WTC11 (cell line): ENCODE measurements around the gene NRIP3.

Experiments
- ATF6 ChIP-seq: sonication (generic); formaldehyde crosslinking; IDR thresholded peaks from 2 replicates; pipeline ENCODE4 v1.8.1; 2023; ENCODE audit warnings: mild to moderate bottlenecking, missing genetic modification reagents
- CTCF ChIP-seq: fragments of 200-600 bp; IDR thresholded peaks from 2 replicates; pipeline ENCODE4 v1.8.0; 2022; ENCODE audit warnings: antibody characterized with exemption
- GABPB1 ChIP-seq: sonication (generic); formaldehyde crosslinking; IDR thresholded peaks from 2 replicates; pipeline ENCODE4 v1.8.1; 2023; ENCODE audit warnings: mild to moderate bottlenecking, missing genetic modification reagents
- IRF2 ChIP-seq: sonication (generic); formaldehyde crosslinking; IDR thresholded peaks from 2 replicates; pipeline ENCODE4 v1.8.0; 2022; ENCODE audit warnings: low read depth, missing genetic modification reagents, borderline replicate concordance
- NFYB ChIP-seq: sonication (generic); formaldehyde crosslinking; conservative IDR thresholded peaks from 2 replicates; pipeline ENCODE4 v1.8.0; 2022; ENCODE audit warnings: low read depth, missing genetic modification reagents
- USF2 ChIP-seq: sonication (generic); formaldehyde crosslinking; IDR thresholded peaks from 2 replicates; pipeline ENCODE4 v1.8.1; 2023; ENCODE audit warnings: mild to moderate bottlenecking, missing genetic modification reagents, moderate library complexity
- ZBTB21 ChIP-seq: sonication (generic); formaldehyde crosslinking; IDR thresholded peaks from 2 replicates; pipeline ENCODE4 v1.8.1; 2023; ENCODE audit warnings: mild to moderate bottlenecking, missing genetic modification reagents, borderline replicate concordance
- TF ChIP-seq, protein P1 (sequence below): sonication (generic); formaldehyde crosslinking; IDR thresholded peaks from 2 replicates; pipeline ENCODE4 v1.8.0; 2022; ENCODE audit warnings: mild to moderate bottlenecking, missing genetic modification reagents
- TF ChIP-seq, protein P2 (sequence below): sonication (generic); formaldehyde crosslinking; conservative IDR thresholded peaks from 2 replicates; pipeline ENCODE4 v1.8.1; 2023; ENCODE audit warnings: mild to moderate bottlenecking, low read depth, missing genetic modification reagents, moderate library complexity

- TF ChIP-seq, protein P1, sequence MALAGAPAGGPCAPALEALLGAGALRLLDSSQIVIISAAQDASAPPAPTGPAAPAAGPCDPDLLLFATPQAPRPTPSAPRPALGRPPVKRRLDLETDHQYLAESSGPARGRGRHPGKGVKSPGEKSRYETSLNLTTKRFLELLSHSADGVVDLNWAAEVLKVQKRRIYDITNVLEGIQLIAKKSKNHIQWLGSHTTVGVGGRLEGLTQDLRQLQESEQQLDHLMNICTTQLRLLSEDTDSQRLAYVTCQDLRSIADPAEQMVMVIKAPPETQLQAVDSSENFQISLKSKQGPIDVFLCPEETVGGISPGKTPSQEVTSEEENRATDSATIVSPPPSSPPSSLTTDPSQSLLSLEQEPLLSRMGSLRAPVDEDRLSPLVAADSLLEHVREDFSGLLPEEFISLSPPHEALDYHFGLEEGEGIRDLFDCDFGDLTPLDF: no peak
- TF ChIP-seq GABPB1 (CRISPR knock-in tag) (no peak), USF2 (no peak), CTCF (no peak), ATF6 (CRISPR knock-in tag) (no peak), NFYB (CRISPR knock-in tag) (no peak), ZBTB21 (CRISPR knock-in tag) (no peak), IRF2 (CRISPR knock-in tag) (no peak)
- TF ChIP-seq, protein P2, sequence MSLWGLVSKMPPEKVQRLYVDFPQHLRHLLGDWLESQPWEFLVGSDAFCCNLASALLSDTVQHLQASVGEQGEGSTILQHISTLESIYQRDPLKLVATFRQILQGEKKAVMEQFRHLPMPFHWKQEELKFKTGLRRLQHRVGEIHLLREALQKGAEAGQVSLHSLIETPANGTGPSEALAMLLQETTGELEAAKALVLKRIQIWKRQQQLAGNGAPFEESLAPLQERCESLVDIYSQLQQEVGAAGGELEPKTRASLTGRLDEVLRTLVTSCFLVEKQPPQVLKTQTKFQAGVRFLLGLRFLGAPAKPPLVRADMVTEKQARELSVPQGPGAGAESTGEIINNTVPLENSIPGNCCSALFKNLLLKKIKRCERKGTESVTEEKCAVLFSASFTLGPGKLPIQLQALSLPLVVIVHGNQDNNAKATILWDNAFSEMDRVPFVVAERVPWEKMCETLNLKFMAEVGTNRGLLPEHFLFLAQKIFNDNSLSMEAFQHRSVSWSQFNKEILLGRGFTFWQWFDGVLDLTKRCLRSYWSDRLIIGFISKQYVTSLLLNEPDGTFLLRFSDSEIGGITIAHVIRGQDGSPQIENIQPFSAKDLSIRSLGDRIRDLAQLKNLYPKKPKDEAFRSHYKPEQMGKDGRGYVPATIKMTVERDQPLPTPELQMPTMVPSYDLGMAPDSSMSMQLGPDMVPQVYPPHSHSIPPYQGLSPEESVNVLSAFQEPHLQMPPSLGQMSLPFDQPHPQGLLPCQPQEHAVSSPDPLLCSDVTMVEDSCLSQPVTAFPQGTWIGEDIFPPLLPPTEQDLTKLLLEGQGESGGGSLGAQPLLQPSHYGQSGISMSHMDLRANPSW (CRISPR knock-in tag): no peak
Observed at GRCh38 chr11:8948886-8949285, 54.9 kb downstream of the NRIP3 start.
